Activated T-cell treated with anti-CD3 and anti-CD28 coated beads for 4 hours (primary cell): ENCODE data around the gene TFDP2.
"Not testable (repeated sequence)": the region's sequence is repeated elsewhere in the genome, so short reads cannot be mapped to it uniquely, and the experiment has no call there.

Source experiments
- DNase-seq: peaks from one replicate; pipeline ENCODE4 v3.0.0-alpha.2; 2020

The TFDP2 gene

GRCh38 chr3:141915016-141915415 lies 234.3 kb downstream of the TFDP2 start:
- no peak for DNase-seq

- DNase-seq = no peak
Observed at GRCh38 chr3:141914311-141914710, 235.0 kb downstream of the TFDP2 start.

- DNase-seq = peak; percentile 37
Observed at GRCh38 chr3:141913150-141913811, 236.1 kb downstream of the TFDP2 start.

- DNase-seq = not testable (repeated sequence)
Observed at GRCh38 chr3:141909986-141910385, 239.4 kb downstream of the TFDP2 start.

GRCh38 chr3:141909408-141909807 lies 239.9 kb downstream of the TFDP2 start:
- no peak for DNase-seq

GRCh38 chr3:141905129-141905528 lies 244.2 kb downstream of the TFDP2 start:
- DNase-seq = no peak

- DNase-seq = no peak
Observed at GRCh38 chr3:141904203-141904602, 245.1 kb downstream of the TFDP2 start.

GRCh38 chr3:141901914-141902313 lies 247.4 kb downstream of the TFDP2 start:
- DNase-seq = no peak

- DNase-seq = no peak
Observed at GRCh38 chr3:141900343-141900742, 249.0 kb downstream of the TFDP2 start.

- DNase-seq = no peak
Observed at GRCh38 chr3:141898908-141899307, 250.4 kb downstream of the TFDP2 start.

GRCh38 chr3:141895731-141896130 lies 253.6 kb downstream of the TFDP2 start:
- no peak for DNase-seq

GRCh38 chr3:141894524-141895176 lies 254.7 kb downstream of the TFDP2 start:
- no peak for DNase-seq
